Progenitor cell of endocrine pancreas (in vitro differentiated cells): ENCODE data around the gene CFTR. TPM values are rescaled to one million over a fixed set of nuclear protein-coding genes. Genes with fewer than 3 reads are reported as not detected.

Experiments
- DNase-seq: peaks from one replicate; pipeline ENCODE4 v3.0.0; 2021; ENCODE audit warnings: low spot score; ENCODE audit not compliant: unreplicated experiment
- H3K27ac Mint-ChIP-seq: 2 replicates; pipeline ENCODE4 v1.8.0; 2021; ENCODE audit warnings: mild to moderate bottlenecking, moderate library complexity, mixed read lengths
- H3K27me3 Mint-ChIP-seq: 2 replicates; pipeline ENCODE4 v1.8.0; 2021; ENCODE audit warnings: mixed read lengths
- H3K36me3 Mint-ChIP-seq: 2 replicates; pipeline ENCODE4 v1.8.0; 2022; ENCODE audit warnings: mixed read lengths; ENCODE audit not compliant: insufficient read depth
- H3K4me1 Mint-ChIP-seq: 2 replicates; pipeline ENCODE4 v1.8.0; 2021; ENCODE audit warnings: low read depth, mixed read lengths
- H3K4me3 Mint-ChIP-seq: 2 replicates; pipeline ENCODE4 v1.8.0; 2021; ENCODE audit warnings: low read depth, mild to moderate bottlenecking, moderate library complexity, mixed read lengths
- H3K9me3 Mint-ChIP-seq: 2 replicates; pipeline ENCODE4 v1.8.0; 2021; ENCODE audit warnings: low read depth, mixed read lengths
- CTCF ChIP-seq: fragments of 200-600 bp; sonication (generic); IDR thresholded peaks from one replicate; pipeline ENCODE4 v1.5.0; 2021; ENCODE audit warnings: antibody characterized with exemption, mild to moderate bottlenecking; ENCODE audit not compliant: unreplicated experiment
- long read RNA-seq: library from polyadenylated mRNA; unstranded; transcript quantifications from one replicate; pipeline ENCODE4 v2.0.0, GENCODE V29; 2020
- total RNA-seq: library from RNA; stranded (reverse); gene quantifications from 2 replicates; pipeline ENCODE4 v1.2.1, GENCODE V29; 2021

The CFTR gene
- total RNA-seq, result 6.6 and 9.0 TPM in 2 replicates
- long read RNA-seq, partial matches to known transcripts, result 12 of 25 reads
- long read RNA-seq, other reads (novel, unspliced or antisense), result 13 of 25 reads

GRCh38 chr7:117479225-117480054, at the start of gene CFTR:
CFTR (plus strand) TSS chr7:117480025; CDS start chr7:117480095, 70 bp downstream.
- peaks cover 8% of the 10 kb centered on the region for H3K4me1 Mint-ChIP-seq
- peak; percentile 32 for DNase-seq
- peak within 1 kb of the TSS; percentile 78 for H3K4me3 Mint-ChIP-seq
- H3K9me3 Mint-ChIP-seq, result no peaks in the 10 kb centered on the region
- H3K27ac Mint-ChIP-seq, result peak within 1 kb of the TSS; percentile 5
- peaks cover 35% of the 10 kb centered on the region for H3K27me3 Mint-ChIP-seq
- no peaks in the 10 kb centered on the region for H3K36me3 Mint-ChIP-seq
- TF ChIP-seq CTCF, result no peak

- TF ChIP-seq CTCF, result no peak
- Mint-ChIP-seq H3K4me1 (no peaks in the 10 kb centered on the region), H3K9me3 (no peaks in the 10 kb centered on the region), H3K27ac (no peak overlapping the region), H3K36me3 (no peaks in the 10 kb centered on the region), H3K4me3 (no peak overlapping the region), H3K27me3 (no peaks in the 10 kb centered on the region)
- DNase-seq, result no peak
Measured at GRCh38 chr7:117435475-117436043, 44.3 kb upstream of the CFTR start.

GRCh38 chr7:117444646-117445045, 35.2 kb upstream of the CFTR start:
- H3K9me3 Mint-ChIP-seq, result peaks cover 4% of the 10 kb centered on the region
- no peaks in the 10 kb centered on the region for H3K27me3 Mint-ChIP-seq
- H3K4me1 Mint-ChIP-seq, result peaks cover 2% of the 10 kb centered on the region
- DNase-seq, result no peak
- no peak overlapping the region for H3K27ac Mint-ChIP-seq
- no peak for TF ChIP-seq CTCF
- no peak overlapping the region for H3K4me3 Mint-ChIP-seq
- H3K36me3 Mint-ChIP-seq, result no peaks in the 10 kb centered on the region

- peaks cover 4% of the 10 kb centered on the region for H3K9me3 Mint-ChIP-seq
Measured at GRCh38 chr7:117445206-117445605, 34.6 kb upstream of the CFTR start.

More at GRCh38 chr7:117445206-117445605, 34.6 kb upstream of the CFTR start:
- TF ChIP-seq CTCF, result no peak
- H3K4me3 Mint-ChIP-seq, result no peak overlapping the region
- no peak for DNase-seq
- no peak overlapping the region for H3K27ac Mint-ChIP-seq
- H3K4me1 Mint-ChIP-seq, result peaks cover 2% of the 10 kb centered on the region
- H3K27me3 Mint-ChIP-seq, result no peaks in the 10 kb centered on the region
- H3K36me3 Mint-ChIP-seq, result no peaks in the 10 kb centered on the region
